GM21360 (cell line): Measurements from ENCODE around the gene CC2D1B.

ENCODE experiments used
- ATAC-seq: cut with Tn5 transposase; IDR thresholded peaks from one replicate; pipeline ENCODE4 v1.9.1; 2021; ENCODE audit warnings: mild to moderate bottlenecking, moderate library complexity; ENCODE audit not compliant: unreplicated experiment

The CC2D1B gene

DNA sequence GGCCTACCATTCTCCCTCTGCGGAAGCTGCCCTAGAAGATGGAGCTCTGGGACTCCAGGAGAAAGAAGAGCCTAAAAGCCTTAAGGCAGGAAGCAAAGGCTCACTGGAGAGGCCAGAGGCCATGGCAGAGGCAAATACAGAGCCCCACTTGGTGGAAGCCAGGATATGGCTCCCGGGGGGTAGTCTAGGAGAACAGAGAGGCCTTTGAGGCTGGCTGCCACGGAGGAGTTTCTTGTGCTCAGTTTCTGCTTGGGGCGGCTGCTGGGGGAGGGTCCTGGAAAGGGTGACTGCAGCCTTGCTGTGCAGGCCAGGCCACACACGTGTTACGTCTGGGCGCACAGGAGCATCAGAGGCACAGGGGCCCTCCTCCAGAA lies 5.4 kb downstream of the CC2D1B start:
- ATAC-seq: no peak

DNA sequence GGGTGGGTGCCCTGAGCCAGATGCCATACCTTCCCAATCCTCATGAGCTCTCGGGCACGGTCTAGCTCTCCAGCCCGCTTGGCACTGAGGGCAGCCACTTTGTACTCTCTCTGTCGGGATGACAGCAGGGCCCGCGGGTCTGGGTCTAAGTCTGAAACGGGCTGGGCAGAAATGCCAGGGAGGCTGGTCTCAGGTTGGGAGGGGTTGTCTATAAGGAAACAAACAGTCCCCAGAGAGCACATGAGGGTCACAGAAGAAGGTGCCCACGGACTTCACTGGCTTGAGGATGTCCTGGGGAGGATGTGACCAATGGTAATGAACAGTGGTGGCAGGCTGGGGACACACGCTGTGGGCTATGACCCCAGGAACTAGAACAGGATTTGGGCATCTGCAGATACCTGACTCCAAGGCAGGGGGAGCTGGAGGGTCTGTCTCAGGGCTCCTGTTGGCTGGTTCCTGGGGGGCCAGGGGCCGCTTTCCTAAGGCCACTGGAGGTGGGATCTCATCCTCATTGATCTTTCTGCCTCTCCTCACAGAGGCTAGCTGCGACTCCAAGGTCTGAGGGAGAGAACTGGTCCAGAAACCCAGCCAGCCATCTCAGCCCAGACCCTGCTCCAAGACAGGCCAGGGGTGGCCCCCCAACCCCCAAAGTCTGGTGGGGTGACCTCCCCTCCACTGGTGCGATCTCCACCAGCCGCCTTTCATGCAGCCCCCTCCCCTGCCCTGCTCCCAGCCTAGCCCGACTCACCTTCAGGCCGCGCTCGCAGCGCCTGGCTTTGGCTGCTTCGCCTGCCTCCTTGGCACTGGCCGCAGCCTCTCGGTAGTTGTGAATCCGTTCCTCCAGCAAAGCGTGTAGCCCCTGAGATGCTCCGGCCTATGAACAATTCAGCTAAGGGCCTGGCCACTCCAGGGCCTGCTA lies 6.1 kb downstream of the CC2D1B start:
- ATAC-seq: no peak

DNA sequence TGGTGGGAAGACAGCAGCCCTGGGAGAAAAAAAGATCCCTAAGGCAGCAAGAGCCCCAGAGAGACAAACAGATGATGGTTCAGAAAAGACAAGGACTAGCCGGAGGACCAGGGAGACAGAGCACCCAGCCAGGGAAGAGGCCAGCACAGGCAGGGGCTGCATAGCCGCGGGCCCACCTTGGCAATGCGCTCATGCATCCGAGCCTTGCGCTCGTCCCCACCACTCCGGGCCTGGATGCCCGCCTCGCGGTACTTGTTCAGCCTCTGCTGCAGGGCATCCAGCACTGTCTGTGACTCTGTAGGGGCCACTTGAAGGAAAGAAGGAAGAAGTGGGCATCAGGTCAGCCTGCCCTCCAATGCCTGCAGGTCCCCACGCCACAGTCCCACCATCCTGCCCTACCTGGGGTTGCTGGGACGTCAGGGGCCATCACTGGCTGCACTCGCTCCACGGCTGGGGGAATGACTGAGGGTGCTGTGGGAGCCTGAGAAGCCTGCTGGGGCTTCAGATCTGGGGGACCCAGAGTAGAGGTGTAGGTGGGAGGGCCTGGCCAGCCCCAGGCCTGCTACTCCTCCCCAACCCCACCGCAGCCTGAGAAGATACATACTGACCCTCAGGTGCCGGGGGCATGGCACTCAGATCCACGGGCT lies 7.0 kb downstream of the CC2D1B start:
- ATAC-seq: no peak

DNA sequence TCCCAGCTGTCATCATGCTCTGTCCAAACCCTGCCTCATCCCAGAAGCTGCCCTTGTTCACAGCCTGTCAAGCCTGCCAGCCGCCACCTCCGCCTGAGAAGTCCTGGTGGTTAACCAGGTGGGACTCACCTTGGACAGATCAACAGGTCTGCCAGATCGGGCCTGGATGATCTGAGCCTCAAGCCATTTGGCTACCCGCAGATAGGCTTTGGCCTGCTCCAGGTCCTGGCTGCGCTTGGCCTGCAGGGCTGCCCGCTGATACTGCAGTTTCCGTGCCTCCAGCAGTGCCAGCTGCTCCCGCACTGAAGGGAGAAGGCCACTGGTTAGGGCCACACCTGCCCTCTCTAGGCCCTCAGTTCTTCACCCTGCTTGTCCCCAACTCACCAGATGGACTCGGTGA lies 8.6 kb downstream of the CC2D1B start:
- no peak for ATAC-seq

DNA sequence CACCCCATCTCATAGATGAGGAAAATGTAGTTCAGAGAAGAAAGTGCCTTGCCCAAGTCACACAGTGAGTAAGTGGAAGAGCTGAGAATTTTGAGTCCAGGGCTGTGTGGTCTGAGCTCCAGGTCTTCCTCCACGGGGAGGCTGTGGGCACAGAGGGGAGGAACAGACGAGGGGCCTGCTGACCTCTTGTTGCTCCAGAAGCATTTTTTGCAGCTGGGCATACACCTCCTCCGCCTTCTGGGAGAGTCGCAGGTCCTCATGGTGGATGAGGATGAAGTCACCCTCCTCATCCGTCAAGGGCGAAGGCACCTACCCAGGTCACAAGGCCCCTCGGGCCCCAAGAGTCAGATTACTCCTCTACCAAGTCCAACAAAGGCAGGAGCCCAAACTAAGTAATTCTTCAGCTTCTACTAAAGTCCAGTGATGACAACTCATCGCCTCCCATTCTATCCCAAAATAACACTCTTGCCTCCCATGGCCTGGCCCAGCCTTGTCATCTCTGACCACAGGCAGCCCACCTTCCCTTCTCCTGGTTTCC lies 9.1 kb downstream of the CC2D1B start:
- no peak for ATAC-seq

DNA sequence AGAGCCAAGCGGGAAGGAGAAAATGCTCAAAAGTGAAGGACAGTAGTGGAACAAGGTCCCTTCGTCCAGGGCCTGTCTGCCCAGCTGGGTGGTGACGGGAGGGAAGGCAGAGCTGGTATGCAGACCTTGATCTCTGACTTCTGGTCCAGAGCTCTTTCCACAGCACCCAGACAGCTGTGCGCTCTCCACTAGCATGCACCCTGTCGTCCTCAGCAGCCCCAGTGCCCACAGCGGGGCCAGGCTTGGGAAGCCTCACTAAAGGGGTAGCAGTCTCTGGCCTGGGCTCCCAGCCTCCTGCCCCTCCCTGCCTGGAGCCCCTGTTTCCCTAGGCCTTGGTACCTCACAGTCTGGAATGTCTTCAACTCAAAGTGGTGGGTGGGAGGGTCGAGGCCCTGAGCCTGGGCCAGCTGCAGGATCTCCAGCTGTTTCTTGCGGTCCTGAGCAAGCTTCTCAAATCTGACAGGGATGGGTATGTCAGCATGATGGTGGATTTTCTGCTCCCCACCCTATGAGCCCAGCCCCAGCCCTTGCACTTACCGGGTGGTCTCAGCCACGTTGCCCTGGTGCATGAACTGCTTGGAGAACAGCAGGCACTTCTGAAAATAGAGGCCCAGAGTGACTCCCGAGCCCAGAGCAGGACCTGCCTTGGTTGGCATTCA lies 10.0 kb downstream of the CC2D1B start:
- ATAC-seq: no peak

DNA sequence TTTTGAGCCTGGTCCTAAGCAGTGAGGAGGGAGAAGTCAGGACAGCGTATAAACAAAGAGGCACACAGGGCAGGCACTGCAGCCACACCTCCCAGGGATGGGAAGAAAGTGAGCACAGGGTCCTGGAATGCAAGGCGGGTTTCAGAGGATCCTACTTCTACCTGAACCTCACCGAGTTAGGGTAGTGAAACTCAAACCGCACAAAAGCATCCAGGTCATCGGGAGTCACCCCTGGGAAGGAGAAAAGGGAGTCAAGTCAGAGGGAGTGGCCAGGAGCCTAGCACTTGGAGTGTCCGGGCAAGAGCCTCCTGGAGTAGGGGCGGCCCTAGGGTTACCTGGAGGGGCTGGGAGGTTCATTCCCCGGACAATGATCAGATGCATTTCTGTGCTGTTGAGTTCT lies 10.6 kb downstream of the CC2D1B start:
- no peak for ATAC-seq

DNA sequence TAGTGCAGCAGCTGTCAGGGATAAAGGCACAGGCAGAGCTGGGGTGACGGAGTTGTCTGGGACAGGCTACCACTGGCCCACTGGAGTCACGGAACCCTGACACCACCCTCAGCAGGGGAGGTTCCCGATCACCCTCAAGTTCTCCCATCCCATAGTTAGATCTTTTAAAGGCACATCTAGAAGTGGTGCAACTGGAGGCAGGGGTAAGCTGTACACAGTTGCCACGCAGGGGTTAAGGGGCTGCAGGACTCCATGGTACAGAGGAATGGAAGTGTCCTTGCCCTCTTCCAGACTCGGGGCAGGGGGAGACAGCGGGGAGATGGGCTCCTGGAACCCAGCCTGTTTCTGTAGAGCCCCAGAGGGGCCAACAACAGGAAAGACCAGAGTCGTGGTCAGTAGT lies 13.3 kb downstream of the CC2D1B start:
- no peak for ATAC-seq

DNA sequence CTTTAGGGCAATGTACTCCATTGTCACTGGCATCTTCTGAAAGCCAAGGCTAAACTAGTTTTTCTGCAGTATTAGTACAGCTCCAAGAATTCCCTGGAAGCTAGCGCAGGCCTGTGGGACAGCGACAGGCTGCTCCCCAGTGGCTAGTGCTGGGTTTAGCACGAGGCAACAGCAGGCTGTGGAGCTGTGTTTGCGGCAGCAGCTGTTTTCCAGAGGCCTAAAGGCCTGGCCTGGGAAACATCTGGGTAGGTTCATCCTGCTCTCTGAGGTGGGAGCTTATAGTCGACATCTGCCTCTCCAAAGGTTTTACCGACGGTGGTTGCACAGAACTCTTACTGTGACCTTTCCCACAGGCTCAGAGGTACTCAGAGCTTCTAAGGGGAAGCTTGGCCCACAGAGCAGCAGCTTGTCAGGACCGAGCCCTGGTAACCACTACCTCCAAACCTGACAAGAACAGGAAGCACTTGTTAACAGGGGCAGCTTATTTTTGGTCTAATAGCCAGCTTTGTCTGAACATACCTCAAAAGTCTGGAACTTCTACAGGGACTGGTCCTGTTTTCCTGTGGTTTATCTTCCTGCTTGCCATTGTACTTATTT lies 17.2 kb downstream of the CC2D1B start:
- no peak for ATAC-seq

DNA sequence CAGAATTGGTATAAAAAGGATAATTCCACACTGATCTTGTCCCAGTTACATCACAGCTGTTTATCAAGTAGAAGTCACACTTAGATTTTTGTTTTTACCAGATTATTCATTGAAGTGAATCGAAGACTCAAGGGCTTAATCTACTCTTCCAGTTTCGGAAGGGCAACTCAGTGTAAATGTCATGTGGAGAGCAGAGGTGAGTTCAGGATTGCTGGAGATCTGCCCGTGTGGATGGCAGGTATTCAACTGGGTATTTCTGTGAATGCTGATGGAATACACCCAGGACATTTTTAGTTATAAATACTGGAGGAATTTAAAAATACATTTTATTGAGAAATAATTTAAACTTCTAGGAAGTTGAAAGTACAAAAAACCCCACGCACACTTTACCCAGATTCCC lies 19.4 kb downstream of the CC2D1B start:
- no peak for ATAC-seq

DNA sequence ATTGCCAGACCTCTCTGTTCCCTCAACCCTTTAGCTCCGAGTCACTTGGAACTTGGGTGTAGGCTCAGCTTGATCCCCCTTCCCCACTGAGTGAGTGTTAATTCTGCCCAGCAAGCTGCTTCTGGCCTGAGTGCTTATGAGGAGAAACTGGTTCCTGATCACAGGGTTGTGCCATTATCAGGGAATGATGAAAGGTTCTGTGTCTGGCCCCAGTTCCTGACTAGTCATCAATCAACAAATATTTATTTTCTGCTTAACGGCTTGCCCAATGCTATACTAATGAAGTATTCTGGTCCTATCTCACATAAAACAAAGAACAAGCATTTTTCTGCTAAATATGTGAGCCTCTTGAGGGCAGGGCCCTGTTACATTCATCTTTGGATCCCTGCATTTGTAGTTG lies 20.8 kb downstream of the CC2D1B start:
- no peak for ATAC-seq

DNA sequence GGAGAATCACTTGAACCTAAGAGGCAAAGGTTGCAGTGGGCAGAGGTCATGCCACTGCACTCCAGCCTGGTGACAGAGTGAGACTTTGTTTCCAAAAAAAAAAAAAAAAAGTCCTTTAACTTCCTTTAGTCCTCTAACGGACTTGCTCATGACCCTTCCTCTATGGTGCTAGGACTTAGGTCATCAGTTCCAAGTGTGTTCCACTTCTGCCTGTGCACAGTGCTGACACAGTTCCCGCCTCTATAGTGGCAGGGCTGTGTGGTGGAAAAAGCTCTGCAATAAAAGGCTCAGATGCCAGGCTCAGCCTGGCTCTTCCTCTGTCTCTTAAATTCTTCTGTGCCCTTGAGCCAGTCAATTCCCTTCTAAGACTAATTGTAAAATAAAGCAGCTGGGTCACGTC lies 22.0 kb downstream of the CC2D1B start:
- no peak for ATAC-seq

DNA sequence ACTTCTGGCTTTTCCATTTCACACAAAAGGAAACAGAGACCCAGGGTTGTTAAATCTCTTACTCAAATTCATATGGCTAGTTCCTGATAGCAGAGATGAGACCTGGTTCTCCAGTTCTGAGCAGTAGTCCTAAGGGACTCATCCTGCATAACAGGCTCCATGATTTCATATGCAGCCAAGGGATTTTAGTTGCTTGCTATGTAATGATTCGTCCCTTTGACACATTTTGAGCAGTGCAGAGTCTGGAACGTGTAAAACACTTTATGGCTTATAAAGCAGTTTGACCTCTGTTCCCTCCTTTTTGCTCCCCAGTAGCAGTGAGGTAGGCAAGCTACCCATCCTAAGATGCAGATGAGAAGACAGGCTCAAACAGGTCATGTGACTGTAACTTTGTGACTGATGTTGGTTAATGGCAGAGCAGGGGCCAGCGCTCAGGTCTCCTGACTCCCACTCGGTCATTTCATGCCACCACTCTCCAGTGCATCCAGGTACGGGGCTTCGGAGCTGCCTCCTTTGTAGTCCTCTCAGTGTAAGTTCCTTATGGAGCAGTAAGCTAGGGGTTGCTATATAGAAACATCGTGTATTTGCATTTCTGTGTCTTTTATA lies 24.2 kb downstream of the CC2D1B start:
- ATAC-seq: no peak

DNA sequence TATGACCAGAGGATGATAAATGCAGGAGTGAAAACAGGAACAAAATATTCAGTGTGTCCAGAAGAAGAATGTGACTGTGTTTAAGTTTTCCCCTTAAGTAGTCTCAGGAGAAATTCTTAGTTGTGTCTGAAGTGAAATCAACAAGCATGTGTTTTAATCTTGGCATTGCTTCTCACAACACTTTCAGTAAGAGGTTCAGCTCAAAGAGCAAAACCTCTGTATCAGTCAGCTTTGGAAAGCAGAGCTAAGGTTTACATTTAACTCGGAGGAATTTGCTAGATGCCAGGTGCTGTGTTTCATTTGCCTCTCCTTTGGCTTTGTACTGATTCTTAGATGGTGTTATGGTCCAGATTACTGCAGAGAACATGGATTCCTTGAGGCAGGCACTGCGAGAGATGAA lies 28.6 kb downstream of the CC2D1B start:
- ATAC-seq: no peak

DNA sequence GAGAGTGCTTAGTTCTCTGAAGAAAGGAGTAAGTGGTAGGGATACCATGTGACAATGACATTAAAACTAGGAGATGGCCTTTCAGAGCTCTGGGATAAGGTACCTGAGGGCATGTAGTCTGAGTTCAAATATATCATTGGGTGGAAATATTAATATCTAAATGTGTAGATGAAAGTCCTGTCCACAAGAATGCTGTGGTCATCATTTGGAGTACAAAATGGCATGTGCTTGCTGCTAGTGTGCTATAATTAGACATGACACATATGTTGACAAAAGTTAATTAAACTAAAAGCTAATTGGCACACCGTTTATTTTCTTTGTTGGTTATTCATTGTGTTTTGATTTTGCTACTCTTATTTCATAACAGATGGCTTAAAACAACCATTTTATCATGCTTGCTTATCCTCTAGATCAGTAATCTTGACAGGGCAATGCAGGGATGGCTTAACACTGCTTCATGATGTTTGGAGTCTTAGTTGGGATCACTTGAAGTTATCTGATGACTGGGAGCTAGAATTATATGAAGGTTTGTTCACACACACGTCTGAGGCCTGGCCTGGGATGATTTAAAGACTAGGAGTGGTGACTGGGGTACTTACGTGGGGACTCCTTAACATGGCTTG lies 31.0 kb downstream of the CC2D1B start:
- no peak for ATAC-seq

DNA sequence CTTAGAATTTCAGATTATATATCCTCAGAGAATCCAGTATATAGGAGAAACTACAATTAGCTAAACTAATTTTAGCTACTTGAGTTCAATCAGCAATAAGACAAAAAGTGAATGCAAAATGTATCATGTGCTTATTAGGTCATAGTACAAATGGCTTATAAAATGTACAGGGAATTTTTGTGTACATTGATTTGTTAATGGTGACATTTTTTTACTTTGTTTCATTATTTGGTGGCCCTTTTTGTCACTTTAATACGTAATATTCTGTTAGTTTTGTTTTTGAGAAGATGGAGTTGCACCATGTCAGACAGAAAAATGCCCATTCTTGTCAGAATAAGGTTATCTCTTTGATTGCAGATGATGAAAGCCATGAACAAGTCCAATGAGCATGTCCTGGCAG lies 33.6 kb downstream of the CC2D1B start:
- ATAC-seq: no peak

DNA sequence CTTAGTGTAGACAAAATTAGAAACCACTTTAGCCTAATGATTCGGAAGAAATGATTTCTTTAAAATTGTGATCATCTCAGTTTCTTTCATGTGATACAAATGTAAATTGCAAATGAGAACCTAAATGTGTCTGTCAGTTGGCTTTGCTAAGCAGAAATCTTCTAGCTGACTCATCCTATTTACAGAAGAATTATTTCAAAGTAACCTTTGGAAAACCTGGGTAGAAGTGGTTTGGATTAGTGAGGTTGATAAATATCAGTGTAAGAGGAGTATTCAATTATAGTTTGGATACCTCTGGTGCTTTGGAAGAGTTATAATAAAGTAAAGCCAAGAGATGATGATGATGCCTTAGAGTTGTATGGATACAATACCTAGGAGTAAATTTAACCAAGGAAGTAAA lies 37.4 kb downstream of the CC2D1B start:
- ATAC-seq: no peak

DNA sequence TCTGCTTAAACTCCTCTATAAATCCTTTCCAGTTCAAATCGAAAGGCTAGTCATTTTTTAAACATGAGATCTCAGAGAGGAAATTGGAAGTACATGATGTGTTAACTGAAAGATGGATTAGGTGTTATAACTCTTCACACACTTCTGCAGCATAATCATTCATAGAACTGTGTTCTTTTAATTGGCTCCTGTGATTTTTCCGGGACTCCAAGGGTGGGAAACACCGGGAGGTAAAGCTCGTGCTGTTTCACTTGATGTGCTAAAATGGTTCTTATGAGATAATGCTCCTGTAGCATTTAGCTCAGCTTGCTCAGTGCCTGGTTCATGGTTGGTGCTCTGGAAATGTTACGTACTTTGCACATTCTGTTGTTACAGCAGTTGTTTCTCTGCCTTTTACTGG lies 40.2 kb downstream of the CC2D1B start:
- ATAC-seq: no peak

DNA sequence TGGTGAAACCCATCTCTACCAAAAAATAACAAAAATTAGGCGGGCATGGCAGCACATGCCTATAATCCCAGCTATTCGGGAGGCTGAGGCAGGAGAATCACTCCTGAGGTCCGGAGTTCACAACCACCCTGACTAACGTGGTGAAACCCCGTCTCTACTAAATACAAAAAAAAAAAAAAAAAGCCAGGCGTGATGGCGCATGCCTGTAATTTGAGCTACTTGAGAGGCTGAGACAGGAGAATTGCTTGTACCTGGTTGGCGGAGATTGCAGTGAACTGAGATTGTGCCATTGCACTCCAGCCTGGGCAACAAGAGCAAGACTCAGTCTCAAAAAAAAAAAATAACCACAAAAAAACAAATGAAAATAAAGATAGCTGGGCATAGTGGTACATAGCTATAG lies 42.3 kb downstream of the CC2D1B start:
- ATAC-seq: no peak

DNA sequence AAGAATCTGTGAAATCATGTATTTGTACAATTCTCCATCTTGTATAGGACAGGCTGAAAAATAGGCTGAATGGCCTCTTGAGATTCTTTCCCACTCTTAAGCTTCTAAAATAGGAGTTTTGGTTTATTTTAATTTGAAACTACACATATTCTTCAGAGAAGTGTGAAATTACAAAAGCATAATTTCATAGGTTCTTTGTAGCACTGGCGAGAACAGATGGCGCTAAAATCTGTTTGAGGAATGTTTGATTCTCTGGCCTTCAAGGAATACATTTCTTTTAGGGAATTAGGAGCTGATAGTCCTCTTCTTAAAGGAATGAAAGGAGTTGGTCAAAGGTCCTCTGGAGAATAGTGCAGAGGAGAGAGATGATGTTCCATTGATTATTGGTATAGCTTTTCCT lies 44.9 kb downstream of the CC2D1B start:
- no peak for ATAC-seq
